ENCODE results near the gene CPLX4. TPM values are rescaled to one million over a fixed set of nuclear protein-coding genes. Genes with fewer than 3 reads are reported as not detected.

Gene CPLX4
- total RNA-seq, 1 donor from 2014 or later, result not detected

GRCh38 chr18:59303006-59303405, 15.4 kb downstream of the CPLX4 start:
- Mint-ChIP-seq H3K27me3 (ENCODE audit: unreplicated experiment) (peaks cover 73% of the 10 kb centered on the region), H3K4me1 (ENCODE audit: unreplicated experiment) (no peaks in the 10 kb centered on the region), H3K9me3 (ENCODE audit: unreplicated experiment) (no peaks in the 10 kb centered on the region), H3K27ac (ENCODE audit: unreplicated experiment) (no peak overlapping the region), H3K4me3 (ENCODE audit: unreplicated experiment) (no peak overlapping the region), H3K36me3 (ENCODE audit: unreplicated experiment) (no peaks in the 10 kb centered on the region)
- TF ChIP-seq, protein P1, sequence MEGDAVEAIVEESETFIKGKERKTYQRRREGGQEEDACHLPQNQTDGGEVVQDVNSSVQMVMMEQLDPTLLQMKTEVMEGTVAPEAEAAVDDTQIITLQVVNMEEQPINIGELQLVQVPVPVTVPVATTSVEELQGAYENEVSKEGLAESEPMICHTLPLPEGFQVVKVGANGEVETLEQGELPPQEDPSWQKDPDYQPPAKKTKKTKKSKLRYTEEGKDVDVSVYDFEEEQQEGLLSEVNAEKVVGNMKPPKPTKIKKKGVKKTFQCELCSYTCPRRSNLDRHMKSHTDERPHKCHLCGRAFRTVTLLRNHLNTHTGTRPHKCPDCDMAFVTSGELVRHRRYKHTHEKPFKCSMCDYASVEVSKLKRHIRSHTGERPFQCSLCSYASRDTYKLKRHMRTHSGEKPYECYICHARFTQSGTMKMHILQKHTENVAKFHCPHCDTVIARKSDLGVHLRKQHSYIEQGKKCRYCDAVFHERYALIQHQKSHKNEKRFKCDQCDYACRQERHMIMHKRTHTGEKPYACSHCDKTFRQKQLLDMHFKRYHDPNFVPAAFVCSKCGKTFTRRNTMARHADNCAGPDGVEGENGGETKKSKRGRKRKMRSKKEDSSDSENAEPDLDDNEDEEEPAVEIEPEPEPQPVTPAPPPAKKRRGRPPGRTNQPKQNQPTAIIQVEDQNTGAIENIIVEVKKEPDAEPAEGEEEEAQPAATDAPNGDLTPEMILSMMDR (IDR thresholded peaks at IDR 0.05), result no peak
- DNase-seq (ENCODE audit: extremely low spot score, unreplicated experiment), result no peak

DNA sequence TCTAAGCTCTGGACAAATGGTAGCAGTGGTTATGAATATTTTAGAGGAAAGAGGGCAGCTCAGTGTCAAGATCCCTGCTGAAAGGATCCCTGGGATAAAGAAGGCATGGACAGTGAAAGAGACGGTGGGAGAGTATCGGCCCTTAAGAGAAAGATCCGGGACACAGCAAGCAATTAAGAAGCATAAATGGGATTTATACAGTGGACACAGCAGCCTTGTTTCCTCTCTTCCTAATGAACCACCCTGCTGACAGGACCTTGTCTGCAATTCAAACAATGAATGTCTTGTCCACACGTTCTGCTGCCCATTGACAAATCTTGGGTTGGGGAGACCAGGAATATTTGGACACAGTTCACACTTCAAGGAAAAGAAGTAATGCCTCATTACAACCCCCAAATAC, 16.5 kb downstream of the CPLX4 start:
- Mint-ChIP-seq H3K27me3 (ENCODE audit: unreplicated experiment) (peaks cover 74% of the 10 kb centered on the region), H3K4me1 (ENCODE audit: unreplicated experiment) (no peaks in the 10 kb centered on the region), H3K36me3 (ENCODE audit: unreplicated experiment) (no peaks in the 10 kb centered on the region), H3K4me3 (ENCODE audit: unreplicated experiment) (no peak overlapping the region), H3K9me3 (ENCODE audit: unreplicated experiment) (no peaks in the 10 kb centered on the region), H3K27ac (ENCODE audit: unreplicated experiment) (no peak overlapping the region)
- DNase-seq (ENCODE audit: extremely low spot score, unreplicated experiment), result no peak
- TF ChIP-seq, protein P1 (IDR thresholded peaks at IDR 0.05), result no peak

GRCh38 chr18:59300676-59301285, 17.7 kb downstream of the CPLX4 start:
- Mint-ChIP-seq H3K4me3 (ENCODE audit: unreplicated experiment) (no peak overlapping the region), H3K36me3 (ENCODE audit: unreplicated experiment) (no peaks in the 10 kb centered on the region), H3K27me3 (ENCODE audit: unreplicated experiment) (peaks cover 73% of the 10 kb centered on the region), H3K27ac (ENCODE audit: unreplicated experiment) (no peak overlapping the region), H3K4me1 (ENCODE audit: unreplicated experiment) (no peaks in the 10 kb centered on the region), H3K9me3 (ENCODE audit: unreplicated experiment) (no peaks in the 10 kb centered on the region)
- TF ChIP-seq, protein P1 (IDR thresholded peaks at IDR 0.05), result no peak
- no peak for DNase-seq (ENCODE audit: extremely low spot score, unreplicated experiment)

GRCh38 chr18:59298871-59299270, 19.6 kb downstream of the CPLX4 start:
- DNase-seq (ENCODE audit: extremely low spot score, unreplicated experiment), result no peak
- Mint-ChIP-seq H3K4me3 (ENCODE audit: unreplicated experiment) (no peak overlapping the region), H3K27ac (ENCODE audit: unreplicated experiment) (no peak overlapping the region), H3K4me1 (ENCODE audit: unreplicated experiment) (no peaks in the 10 kb centered on the region), H3K36me3 (ENCODE audit: unreplicated experiment) (no peaks in the 10 kb centered on the region), H3K9me3 (ENCODE audit: unreplicated experiment) (no peaks in the 10 kb centered on the region), H3K27me3 (ENCODE audit: unreplicated experiment) (peaks cover 73% of the 10 kb centered on the region)
- TF ChIP-seq, protein P1 (IDR thresholded peaks at IDR 0.05), result no peak

DNA sequence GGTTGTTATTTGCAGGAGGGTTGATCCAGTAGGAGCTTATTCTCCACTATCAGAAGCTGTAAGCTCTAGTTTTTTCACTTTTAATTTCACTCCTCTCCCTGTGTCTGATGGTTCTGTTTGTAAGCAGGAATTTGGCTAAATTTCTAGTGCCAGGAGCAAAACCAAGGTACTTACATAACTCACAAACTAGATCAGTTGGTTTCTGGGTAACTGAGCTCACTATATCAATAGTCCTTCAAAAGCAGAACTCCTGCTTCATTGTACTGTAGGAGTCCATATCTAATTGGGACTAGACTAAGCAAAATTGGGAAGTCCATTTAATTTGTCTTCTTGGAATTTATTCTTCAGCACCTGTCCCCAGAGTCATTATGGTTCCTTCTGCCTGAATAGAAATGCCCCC, 25.1 kb downstream of the CPLX4 start:
- no peak overlapping the region for H3K4me3 Mint-ChIP-seq (ENCODE audit: unreplicated experiment)
- no peaks in the 10 kb centered on the region for H3K4me1 Mint-ChIP-seq (ENCODE audit: unreplicated experiment)
- no peak overlapping the region for H3K27ac Mint-ChIP-seq (ENCODE audit: unreplicated experiment)
- no peak for DNase-seq (ENCODE audit: extremely low spot score, unreplicated experiment)
- peaks cover 70% of the 10 kb centered on the region for H3K27me3 Mint-ChIP-seq (ENCODE audit: unreplicated experiment)
- no peaks in the 10 kb centered on the region for H3K36me3 Mint-ChIP-seq (ENCODE audit: unreplicated experiment)
- H3K9me3 Mint-ChIP-seq (ENCODE audit: unreplicated experiment), result peaks cover 4% of the 10 kb centered on the region
- TF ChIP-seq, protein P1 (IDR thresholded peaks at IDR 0.05), result no peak
